IPS-18a (cell line): ENCODE data around the gene SC5D.

Experiments
- H3K27ac ChIP-seq: one replicate; pipeline ENCODE4 v1.5.1; 2013; ENCODE audit warnings: low read length
- H3K27me3 ChIP-seq: one replicate; pipeline ENCODE4 v1.6.1; 2013; ENCODE audit warnings: mild to moderate bottlenecking, low read length; ENCODE audit not compliant: control insufficient read depth, insufficient read depth
- H3K36me3 ChIP-seq: one replicate; pipeline ENCODE4 v1.6.1; 2013; ENCODE audit warnings: low read depth, low read length; ENCODE audit not compliant: control insufficient read depth
- H3K4me1 ChIP-seq: one replicate; pipeline ENCODE4 v1.6.1; 2013; ENCODE audit warnings: low read depth, low read length; ENCODE audit not compliant: control insufficient read depth
- H3K4me3 ChIP-seq: one replicate; pipeline ENCODE4 v1.5.1; 2013; ENCODE audit warnings: low read length
- H3K9ac ChIP-seq: one replicate; pipeline ENCODE4 v1.6.1; 2013; ENCODE audit warnings: mild to moderate bottlenecking, low read length, moderate library complexity
- H3K9me3 ChIP-seq: one replicate; pipeline ENCODE4 v1.6.1; 2013; ENCODE audit warnings: low read depth, low read length; ENCODE audit not compliant: control insufficient read depth

Gene SC5D

DNA sequence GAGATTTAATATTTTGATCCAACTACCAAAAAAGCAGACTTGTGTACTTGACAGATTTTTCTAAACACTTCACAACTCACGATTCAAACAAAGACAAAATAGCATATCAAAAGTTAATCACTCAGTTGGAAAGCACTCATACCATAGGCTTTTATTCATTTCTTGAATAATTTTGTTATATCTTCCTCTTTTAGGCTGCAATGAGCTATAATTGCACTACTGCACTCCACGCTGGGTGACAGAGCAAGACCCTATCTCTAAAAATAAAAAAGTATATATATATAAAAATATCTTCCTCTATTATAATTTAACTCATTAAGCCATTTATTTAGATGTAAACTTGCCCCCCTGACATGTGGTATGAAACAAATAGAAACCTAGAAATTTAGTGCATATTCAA is 19.9 kb downstream of the SC5D start:
- Histone ChIP-seq H3K4me1 (peaks cover 5% of the 10 kb centered on the region), H3K9ac (no peak overlapping the region), H3K36me3 (peaks cover 8% of the 10 kb centered on the region), H3K9me3 (no peaks in the 10 kb centered on the region), H3K4me3 (no peak overlapping the region), H3K27me3 (no peaks in the 10 kb centered on the region), H3K27ac (no peak overlapping the region)

DNA sequence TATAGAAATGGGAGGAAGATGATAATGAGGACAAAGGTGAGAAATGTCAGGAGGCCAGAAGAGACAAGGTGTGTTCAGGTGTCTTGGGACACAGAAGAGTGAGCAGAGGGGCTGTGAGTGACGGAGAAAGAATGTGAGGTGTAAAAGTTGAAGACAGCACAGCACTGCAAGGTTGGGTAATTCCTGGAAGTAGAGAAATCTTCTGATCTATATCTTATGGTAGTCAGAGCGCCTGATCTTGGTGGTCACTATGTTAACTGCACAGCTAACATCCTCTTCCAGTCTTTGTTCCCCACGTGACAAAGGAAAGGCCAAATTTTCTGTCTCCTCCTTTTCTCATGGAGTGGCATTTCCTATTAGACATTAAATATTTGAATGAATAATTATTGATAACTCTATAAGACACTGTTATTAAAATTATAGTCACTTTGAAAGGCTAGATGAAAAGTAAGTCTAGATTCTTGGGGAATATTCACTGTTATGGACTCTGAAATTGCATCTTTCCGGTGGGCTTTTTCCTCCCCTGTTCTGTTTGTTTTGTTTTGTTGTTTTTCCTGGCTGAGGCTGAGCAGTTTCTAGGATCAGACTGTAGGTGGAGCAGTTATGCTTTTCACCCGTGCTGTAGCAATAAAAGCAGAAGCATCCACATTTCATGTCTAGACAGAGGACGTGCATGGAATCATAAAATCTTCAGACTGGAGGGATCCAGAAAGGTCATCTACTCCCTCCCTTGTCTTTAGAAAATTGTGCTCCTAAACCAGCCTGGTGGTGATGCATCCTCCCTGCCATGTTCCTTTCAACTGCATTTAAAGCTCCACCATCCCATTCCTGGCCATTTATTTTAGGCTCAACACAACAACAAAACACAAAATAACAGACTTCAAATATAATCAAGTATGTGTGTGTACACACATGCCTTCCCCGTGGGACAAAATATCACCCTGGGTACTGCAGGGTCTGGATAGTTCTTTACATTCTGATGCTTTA is 26.6 kb downstream of the SC5D start:
- Histone ChIP-seq H3K9me3 (no peaks in the 10 kb centered on the region), H3K4me3 (no peak overlapping the region), H3K4me1 (peaks cover 8% of the 10 kb centered on the region), H3K27ac (no peak overlapping the region), H3K9ac (no peak overlapping the region), H3K27me3 (no peaks in the 10 kb centered on the region), H3K36me3 (no peaks in the 10 kb centered on the region)

DNA sequence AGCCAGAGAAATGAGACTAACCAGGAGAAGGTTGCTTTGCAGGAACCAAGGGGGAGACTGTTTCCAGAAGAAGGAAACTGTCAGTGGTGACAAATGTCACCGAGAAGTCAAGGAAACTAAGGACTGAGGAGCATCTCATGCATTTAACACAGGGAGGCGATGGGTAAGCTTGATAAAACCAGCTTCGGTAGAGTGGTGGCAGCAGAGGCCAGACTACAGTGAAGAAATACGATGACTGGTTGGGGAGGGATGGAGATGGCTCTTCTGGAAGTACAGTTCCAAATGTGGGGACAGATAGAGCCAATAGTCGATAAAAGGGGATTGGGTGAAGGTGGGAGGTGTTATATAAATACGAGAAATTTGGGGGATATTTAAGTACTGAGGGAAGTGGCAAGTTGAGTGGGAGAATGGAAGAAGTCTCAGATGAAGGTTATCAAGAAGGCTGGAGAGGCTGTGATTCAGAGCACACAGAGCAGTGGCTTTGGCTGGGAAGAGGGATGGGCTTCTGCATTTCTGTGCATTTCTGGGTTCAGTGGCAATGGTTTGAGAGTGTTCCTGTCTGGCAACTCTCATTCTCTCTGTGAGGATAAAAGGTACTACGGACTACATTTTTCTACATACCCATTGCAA is 29.2 kb downstream of the SC5D start:
- Histone ChIP-seq H3K4me3 (no peak overlapping the region), H3K9me3 (no peaks in the 10 kb centered on the region), H3K27ac (no peak overlapping the region), H3K4me1 (peaks cover 8% of the 10 kb centered on the region), H3K36me3 (no peaks in the 10 kb centered on the region), H3K9ac (no peak overlapping the region), H3K27me3 (no peaks in the 10 kb centered on the region)

DNA sequence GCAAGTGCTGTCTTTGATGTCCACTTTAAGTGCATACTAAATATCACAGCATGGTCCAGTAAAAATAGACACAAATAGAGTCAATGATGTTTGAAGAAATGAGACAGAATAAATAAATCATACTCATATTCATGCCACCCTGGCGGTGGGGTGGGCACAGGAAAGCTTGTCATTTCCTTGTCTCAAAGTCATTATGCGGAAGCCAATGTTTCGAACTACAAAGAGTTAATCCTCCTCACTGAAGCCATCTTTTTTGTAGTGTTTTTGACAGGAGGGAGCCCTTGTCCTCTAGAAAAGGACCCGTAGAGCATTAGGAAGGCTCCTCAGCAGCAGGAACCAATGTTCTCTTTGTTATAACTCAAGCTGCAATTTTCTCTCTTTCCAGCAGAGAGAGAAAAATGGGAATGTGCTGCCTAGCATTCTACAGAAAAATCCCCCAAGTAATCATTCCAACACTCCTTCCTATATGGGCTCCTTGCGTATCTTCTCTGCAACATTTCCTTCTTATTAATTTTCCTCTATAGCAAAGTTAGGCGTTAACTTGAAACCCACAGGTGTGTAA is 30.6 kb downstream of the SC5D start:
- no peak overlapping the region for H3K9ac ChIP-seq
- H3K27ac ChIP-seq: no peak overlapping the region
- peaks cover 8% of the 10 kb centered on the region for H3K4me1 ChIP-seq
- no peaks in the 10 kb centered on the region for H3K27me3 ChIP-seq
- H3K4me3 ChIP-seq: no peak overlapping the region
- H3K36me3 ChIP-seq: no peaks in the 10 kb centered on the region
- no peaks in the 10 kb centered on the region for H3K9me3 ChIP-seq

DNA sequence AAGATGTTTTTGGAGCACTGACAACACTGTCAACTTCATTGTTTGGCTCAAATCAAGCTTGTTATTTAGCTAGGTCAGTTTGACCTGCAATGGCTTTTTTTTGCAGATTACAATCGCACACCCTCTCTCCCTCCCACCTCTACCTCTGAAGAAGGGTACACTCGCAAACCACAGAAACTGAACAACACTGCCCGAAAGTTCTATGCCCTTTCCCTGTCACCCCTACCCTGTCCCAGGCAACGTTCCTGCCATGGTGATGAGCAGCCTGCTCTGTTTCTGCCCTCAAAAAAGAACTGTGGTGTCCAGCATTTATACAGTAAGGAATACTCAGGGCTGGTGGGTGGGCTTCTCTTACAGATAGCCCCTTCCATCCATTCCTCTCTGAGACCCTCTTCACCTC is 33.7 kb downstream of the SC5D start:
- Histone ChIP-seq H3K9ac (no peak overlapping the region), H3K36me3 (no peaks in the 10 kb centered on the region), H3K27ac (no peak overlapping the region), H3K9me3 (no peaks in the 10 kb centered on the region), H3K4me1 (peaks cover 8% of the 10 kb centered on the region), H3K27me3 (no peaks in the 10 kb centered on the region), H3K4me3 (no peak overlapping the region)

DNA sequence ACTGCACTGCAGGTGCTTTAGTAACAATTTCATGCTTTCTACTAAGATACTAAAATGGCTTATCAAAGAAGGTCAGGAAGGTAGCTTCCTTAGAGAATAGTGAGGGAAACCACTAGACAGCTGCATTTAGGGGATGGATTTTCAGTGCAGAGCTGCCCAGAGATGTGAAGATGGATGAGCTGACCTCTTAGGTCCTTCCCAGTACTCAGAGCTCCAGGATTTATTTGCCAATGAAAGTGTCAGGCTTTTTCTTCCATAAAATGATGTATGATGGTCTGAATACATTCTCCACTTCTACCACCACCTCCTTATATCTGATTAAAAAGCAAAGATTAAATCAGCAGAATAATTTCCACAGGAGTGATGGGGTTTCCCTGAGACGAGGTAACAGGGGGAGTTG is 35.0 kb downstream of the SC5D start:
- H3K4me1 ChIP-seq: peaks cover 8% of the 10 kb centered on the region
- no peaks in the 10 kb centered on the region for H3K36me3 ChIP-seq
- H3K9ac ChIP-seq: no peak overlapping the region
- H3K27me3 ChIP-seq: no peaks in the 10 kb centered on the region
- H3K27ac ChIP-seq: no peak overlapping the region
- H3K9me3 ChIP-seq: no peaks in the 10 kb centered on the region
- H3K4me3 ChIP-seq: no peak overlapping the region

DNA sequence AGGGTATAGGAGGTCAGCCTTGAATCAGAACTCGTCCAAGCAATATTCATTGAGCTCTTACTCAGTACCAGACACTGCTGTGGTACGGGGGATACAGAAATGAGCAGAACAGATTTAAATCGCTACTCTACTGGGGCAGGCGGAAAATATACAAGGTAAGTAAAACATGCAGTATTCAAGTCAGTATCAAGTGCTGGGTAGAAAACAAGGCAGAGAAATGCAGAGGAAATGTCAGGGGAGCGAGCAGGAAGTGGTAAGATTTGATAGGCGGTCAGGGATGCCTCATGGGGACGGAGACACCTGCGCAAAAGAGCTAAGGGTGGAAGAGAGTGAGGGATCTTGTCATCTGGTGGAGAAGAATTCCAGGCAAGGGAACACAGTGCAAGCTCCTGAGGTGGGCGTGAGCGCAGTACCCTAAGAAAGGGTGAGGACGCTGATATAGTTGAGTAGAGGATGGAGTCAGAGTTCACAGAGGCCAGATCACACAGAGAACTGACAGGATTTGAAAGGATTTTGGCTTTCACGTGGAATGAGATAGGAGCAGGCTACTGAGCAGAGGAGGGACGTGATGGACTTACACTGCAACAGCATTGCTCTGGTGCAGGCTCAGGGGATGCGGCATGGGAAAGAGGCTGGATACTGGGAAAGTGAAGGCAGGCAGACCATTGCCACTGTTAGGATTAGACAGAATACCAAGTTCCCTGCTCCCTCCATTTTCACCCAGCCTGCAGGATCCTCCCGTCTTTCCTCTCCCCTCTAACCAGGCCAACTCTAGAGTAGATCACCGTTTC is 35.8 kb downstream of the SC5D start:
- Histone ChIP-seq H3K9ac (no peak overlapping the region), H3K27me3 (no peaks in the 10 kb centered on the region), H3K9me3 (no peaks in the 10 kb centered on the region), H3K27ac (no peak overlapping the region), H3K36me3 (no peaks in the 10 kb centered on the region), H3K4me1 (peaks cover 5% of the 10 kb centered on the region), H3K4me3 (no peak overlapping the region)

DNA sequence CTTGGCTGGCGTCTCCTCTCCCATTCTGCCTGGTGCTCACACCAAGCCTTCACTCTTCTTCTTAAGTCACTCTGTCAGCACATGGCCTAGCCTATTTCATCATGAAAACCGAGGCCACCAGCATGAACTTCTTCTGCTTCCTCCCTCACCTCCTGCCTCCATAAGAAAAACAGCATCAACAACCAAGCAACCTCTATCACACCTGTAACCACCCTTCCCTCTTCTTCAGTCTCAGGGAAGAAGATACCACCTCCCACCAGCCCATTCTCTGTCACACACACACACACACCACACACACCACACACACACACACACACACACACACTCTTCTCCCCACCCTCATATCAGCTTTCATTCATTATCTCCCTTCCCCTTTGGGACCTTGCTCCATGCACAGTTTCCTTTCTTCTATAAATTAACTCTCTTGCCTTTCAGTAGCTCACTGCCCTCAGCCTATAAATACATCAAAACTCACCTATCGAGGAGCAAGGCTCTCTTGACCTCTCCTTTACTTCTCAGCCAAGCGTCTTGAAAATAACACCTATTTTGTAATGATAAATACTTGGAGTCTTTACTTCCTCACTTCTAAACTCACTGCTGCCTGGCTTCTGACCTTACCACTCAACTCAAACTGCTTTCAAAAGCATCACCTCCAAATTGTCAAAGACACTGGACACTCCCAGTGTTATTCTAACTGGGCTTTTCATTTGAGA is 36.6 kb downstream of the SC5D start:
- Histone ChIP-seq H3K4me1 (no peaks in the 10 kb centered on the region), H3K27me3 (no peaks in the 10 kb centered on the region), H3K9me3 (no peaks in the 10 kb centered on the region), H3K36me3 (no peaks in the 10 kb centered on the region), H3K4me3 (no peak overlapping the region), H3K9ac (no peak overlapping the region), H3K27ac (no peak overlapping the region)

DNA sequence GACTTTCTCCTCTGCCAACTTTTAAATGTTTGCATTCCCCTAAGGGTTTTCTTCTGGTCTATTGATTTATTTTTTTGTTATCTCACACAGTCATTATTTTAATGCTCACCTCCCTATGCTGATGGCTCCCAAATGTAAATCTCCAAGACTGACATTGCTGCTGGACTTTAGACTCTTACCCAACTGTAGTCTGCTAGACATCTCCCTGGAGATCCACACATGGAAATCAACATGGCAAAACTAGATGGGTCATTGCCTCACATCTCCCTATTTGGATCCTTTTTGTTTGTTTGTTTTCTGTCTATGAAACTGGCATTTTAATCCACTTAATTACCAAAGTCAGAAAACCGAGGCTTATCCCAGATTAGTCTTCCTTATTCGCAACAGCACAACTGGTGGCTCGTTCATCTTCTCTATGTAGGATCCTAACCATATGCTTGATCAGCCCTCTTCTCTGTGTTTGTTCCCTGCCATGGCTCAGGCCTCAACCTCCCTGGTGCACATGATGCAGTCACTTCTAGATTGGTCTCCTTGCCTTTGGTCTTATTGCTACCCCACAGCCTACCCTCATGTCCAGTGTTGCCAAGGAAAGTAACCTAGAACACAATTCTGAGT is 37.3 kb downstream of the SC5D start:
- Histone ChIP-seq H3K9ac (no peak overlapping the region), H3K9me3 (no peaks in the 10 kb centered on the region), H3K27ac (no peak overlapping the region), H3K4me1 (no peaks in the 10 kb centered on the region), H3K4me3 (no peak overlapping the region), H3K36me3 (no peaks in the 10 kb centered on the region), H3K27me3 (no peaks in the 10 kb centered on the region)

DNA sequence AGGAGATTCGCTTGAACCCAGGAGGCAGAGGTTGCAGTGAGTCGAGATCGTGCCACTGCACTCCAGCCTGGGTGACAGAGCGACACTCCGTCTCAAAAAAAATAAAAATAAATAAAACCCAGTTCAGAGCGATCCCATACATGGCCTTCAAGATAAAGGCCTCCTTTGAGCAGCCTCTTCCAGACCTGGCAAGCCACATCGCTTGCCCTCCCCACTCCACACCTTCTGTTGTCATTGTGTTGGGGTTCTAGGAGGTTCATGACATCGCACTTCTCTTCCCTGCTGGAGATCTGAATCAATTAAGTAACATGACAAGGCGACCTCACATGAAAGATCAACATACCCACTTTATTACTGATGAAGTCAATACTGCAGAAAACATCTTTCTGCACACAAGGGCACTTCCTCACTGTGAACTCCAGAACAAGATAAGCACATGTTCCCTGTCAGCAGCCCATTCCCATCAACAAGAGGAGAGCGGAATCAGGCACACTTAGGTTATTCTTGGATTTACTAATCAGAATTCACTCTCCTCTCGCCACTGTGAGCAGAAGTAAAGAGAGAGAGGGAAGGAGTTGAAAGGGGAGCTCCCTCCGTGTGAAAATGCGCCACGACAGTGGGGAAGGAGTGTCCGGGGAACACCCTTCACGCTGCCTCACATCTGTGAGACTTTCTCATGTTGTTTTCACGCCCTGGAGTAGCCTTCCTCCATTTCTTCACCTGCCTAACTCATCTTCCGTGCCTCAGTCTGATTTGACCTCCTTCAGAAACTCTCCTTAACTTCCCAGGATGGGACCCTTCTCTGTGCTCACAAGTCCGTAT is 38.3 kb downstream of the SC5D start:
- no peaks in the 10 kb centered on the region for H3K27me3 ChIP-seq
- no peaks in the 10 kb centered on the region for H3K9me3 ChIP-seq
- no peaks in the 10 kb centered on the region for H3K36me3 ChIP-seq
- H3K9ac ChIP-seq: no peak overlapping the region
- H3K4me3 ChIP-seq: no peak overlapping the region
- no peaks in the 10 kb centered on the region for H3K4me1 ChIP-seq
- H3K27ac ChIP-seq: no peak overlapping the region
